Neural progenitor cell (in vitro differentiated cells): Measurements from ENCODE around the gene FAM111A.

Experiments
- EZH2 ChIP-seq: fragments of 200-600 bp; sonication (generic); IDR thresholded peaks from 2 replicates; pipeline ENCODE4 v1.6.1; 2017; ENCODE audit warnings: antibody characterized with exemption, mild to moderate bottlenecking, moderate library complexity
- TF ChIP-seq, protein P1 (sequence below): fragments of 200-600 bp; sonication (generic); IDR thresholded peaks from 2 replicates; pipeline ENCODE4 v1.5.1; 2017; ENCODE audit warnings: antibody characterized with exemption, mild to moderate bottlenecking

GRCh38 chr11:59137190-59137589 is 5.5 kb upstream of the FAM111A start:
- TF ChIP-seq, protein P1, sequence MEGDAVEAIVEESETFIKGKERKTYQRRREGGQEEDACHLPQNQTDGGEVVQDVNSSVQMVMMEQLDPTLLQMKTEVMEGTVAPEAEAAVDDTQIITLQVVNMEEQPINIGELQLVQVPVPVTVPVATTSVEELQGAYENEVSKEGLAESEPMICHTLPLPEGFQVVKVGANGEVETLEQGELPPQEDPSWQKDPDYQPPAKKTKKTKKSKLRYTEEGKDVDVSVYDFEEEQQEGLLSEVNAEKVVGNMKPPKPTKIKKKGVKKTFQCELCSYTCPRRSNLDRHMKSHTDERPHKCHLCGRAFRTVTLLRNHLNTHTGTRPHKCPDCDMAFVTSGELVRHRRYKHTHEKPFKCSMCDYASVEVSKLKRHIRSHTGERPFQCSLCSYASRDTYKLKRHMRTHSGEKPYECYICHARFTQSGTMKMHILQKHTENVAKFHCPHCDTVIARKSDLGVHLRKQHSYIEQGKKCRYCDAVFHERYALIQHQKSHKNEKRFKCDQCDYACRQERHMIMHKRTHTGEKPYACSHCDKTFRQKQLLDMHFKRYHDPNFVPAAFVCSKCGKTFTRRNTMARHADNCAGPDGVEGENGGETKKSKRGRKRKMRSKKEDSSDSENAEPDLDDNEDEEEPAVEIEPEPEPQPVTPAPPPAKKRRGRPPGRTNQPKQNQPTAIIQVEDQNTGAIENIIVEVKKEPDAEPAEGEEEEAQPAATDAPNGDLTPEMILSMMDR, result no peak
- no peak for TF ChIP-seq EZH2
